NCI-H2171 treated with DMSO at 0.1 percent for 48 hours (cell line): ENCODE results near the gene MCHR1.
A peak's percentile ranks its signal among the peaks of the same experiment; 100 is the strongest.

Experiments used
- DNase-seq: peaks from one replicate; lab custom pipeline; 2025; lab: John Stamatoyannopoulos, UW

The MCHR1 gene, protein sequence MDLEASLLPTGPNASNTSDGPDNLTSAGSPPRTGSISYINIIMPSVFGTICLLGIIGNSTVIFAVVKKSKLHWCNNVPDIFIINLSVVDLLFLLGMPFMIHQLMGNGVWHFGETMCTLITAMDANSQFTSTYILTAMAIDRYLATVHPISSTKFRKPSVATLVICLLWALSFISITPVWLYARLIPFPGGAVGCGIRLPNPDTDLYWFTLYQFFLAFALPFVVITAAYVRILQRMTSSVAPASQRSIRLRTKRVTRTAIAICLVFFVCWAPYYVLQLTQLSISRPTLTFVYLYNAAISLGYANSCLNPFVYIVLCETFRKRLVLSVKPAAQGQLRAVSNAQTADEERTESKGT

GRCh38 chr22:40679249-40679963 is at the start of gene MCHR1:
Gene MCHR1, plus strand, starts transcription at chr22:40679484. Its CDS starts 169 bp downstream, at chr22:40679653.
- no peak for DNase-seq

DNA sequence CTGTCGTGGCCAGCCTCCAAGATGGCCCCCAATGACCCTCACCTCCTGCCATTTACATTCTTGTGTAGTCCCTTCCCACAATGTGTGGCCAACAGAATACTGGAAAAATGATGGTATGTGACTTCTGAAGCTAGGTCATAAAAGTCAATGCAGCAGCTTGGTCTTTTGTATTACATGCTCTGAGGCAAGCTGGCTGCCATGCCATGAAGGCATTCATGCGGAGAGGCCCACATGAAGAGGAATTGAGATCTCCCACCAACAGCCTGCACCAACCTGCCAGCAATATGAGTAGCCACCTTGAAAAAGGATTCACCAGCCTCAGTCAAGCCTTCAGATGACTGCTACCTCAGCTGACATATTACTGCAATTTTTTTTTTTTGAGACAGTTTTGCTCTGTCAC is 47.4 kb upstream of the MCHR1 start:
- DNase-seq = no peak

DNA sequence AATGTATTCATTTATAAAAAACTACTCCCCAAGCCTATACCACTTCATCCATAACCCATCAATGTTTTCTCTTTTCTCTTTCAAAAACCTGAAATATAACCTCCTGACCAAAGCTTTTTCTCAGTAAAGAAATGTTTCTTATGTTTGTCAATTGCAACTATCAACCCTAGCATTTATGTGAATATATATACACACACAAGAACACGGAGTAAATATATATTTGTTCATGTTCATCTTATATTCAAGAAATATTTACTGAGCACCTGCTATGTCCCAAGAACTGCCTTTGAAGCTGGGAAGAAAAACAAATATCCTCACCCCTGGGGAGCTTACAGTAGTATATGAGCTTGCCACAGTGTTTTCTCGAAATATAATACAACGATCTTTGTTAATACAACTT is 46.2 kb upstream of the MCHR1 start:
- no peak for DNase-seq

- DNase-seq = no peak
Measured at GRCh38 chr22:40634119-40634903, 45.0 kb upstream of the MCHR1 start.

DNA sequence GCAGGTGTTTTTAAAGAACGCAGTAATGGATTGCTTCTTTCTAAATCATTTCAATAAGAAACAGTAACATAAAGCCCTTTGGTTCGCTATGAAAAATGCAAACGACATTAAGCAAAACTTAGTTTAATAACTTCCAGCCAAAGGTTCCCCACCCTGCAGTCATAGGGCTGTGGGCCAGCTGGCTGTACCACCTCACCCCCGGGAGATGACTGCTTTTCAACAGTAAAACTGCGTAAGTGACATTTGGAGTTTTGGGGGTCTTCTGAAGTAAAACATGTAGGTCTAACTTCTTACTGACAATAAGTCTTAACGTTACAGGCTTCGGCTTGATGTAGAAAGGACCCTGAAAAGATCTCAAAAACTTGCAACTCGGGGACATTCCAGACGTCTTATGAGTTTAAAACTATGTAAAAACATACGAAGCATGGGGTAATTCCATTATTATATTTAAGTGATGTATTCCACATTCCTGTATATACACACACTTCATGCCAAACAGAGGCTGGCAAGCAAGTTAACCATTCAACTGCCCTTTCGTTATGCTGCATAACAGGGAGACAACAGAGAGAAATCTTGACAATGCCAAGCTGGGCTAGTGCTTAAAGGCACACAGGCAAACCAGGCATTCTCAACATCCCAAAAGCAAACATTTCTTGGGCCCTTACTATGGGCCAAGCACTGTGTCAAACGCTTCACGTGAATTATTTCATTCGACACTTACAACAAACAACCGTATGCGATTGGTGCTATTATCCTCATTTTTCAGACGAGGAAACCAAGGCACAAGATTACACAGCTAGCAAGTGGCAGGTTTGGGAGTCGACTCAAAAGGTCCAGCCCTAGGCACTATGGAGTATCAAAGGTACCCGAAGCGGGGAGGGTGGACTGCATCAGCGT is 44.0 kb upstream of the MCHR1 start:
- DNase-seq = no peak

GRCh38 chr22:40635940-40636379 is 43.3 kb upstream of the MCHR1 start:
- no peak for DNase-seq

- DNase-seq = peak; percentile 100
Measured at GRCh38 chr22:40636380-40637182, 42.7 kb upstream of the MCHR1 start, which contains the start of gene MRTFA. Gene MRTFA, minus strand, starts transcription at chr22:40636719.

GRCh38 chr22:40637183-40638150 is 41.8 kb upstream of the MCHR1 start:
- no peak for DNase-seq

GRCh38 chr22:40638261-40638660 is 41.0 kb upstream of the MCHR1 start:
- DNase-seq = no peak

DNA sequence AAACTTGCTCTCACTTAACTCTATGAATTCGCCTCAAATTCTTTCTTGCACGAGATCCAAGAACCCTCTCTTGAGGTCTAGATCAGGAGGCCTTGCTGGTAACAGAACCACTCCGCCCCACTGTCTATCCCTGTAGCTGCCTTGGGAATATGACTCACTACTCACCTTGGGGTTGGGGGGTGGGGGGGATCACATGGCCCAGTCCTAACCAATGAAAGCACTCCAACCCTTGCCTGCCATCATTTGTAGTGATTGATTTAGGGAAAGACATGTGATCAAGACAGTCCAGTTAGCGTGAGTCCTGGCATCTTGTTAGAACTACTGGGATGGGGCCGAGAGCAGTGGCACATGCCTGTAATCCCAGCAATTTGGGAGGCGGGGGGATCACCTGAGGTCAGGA is 38.0 kb upstream of the MCHR1 start:
- no peak for DNase-seq

- DNase-seq = no peak
Measured at GRCh38 chr22:40642316-40642715, 37.0 kb upstream of the MCHR1 start.

- DNase-seq = no peak
Measured at GRCh38 chr22:40645579-40646197, 33.6 kb upstream of the MCHR1 start.

- no peak for DNase-seq
Measured at GRCh38 chr22:40648386-40648785, 30.9 kb upstream of the MCHR1 start.

GRCh38 chr22:40651057-40651456 is 28.2 kb upstream of the MCHR1 start:
- DNase-seq = no peak

DNA sequence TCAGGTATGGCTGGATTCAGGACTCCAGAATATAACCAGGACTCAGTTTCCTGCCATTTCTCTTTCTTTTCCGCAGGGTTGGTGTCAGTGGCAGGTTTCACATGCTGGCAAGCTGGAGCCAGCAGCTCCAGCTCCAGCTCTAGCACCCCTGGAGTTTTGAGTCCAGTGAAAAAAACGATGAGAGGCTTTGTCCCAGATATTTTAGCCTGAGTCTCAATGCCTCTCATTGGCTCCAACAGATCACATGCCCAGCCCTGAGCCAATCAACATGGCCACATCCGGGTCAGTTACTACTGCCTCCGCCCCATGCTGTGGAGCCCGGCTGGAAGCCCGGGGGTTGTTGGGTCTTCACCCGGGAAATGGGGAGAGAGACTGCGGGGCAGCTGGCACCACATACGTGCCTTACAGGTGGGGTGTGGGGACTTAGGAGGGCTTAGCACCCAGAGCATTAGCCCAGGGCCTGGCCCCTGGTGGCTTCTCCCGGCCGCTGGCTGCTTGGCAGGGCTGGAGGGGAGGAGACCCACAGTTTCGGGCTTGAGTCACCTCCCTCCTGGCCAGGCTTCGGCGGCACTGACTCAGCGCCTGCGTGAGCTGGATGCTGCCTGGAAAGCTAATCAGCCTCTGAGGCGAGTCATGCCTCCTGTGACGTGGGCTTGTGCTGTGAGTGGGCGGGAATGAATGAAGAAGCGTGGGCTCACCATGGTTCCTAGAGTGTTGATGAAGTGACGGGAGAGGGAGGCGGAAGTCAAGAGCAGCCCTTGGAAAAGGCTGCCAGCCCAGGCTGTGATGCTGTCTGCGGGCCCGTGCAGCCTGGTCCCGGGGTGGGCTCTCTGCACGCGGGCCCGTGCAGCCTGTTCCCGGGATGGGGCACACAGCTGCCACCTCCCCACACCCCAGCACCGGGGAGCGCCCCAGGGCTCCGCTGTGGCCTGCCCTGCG is 27.5 kb upstream of the MCHR1 start:
- DNase-seq = peak; percentile 97

- DNase-seq = no peak
Measured at GRCh38 chr22:40653361-40653760, 25.9 kb upstream of the MCHR1 start.

GRCh38 chr22:40654522-40655167 is 24.6 kb upstream of the MCHR1 start:
- peak; percentile 98 for DNase-seq
